ENCODE measurements around the gene SCYGR6.

DNA sequence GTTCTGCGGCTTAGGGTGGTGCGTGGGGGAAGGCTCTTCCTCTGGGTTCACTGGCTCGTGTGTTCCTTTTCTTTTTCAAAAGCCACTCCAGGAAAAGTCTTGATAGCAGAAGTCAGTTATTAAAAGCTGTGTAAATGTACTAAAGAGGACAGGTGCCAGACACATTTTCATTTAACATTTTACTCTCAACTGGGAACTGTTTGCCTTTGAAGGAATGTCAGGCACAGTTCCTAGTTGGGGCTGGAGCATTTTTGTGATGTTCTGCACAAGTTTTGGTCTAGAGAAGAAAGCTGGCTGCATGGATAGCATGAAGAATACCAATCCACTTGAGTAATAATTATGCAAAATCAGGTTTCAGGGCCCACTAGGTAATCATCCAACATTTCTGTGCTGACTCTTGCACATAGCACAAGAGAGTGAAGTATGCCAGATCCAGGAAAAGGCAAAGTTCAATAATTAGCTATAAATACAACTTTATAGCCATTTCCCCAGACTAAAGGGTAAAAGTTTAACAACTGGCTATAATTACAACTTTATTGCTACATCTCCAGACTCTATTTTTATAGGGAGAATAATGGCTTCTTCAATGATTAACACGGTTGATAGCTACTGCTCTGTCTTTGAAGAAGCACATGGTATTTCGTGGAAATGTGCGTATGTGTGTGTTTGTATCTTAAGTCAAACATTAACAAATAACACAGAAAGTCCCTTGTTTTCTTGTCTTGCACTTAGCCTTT, 37.4 kb upstream of the SCYGR6 start:
- TF ChIP-seq EZH2 (IDR thresholded peaks at IDR 0.05; ENCODE audit: borderline replicate concordance, insufficient read depth, low read depth, low read length, poor library complexity, severe bottlenecking) (no peak), CTCF (IDR thresholded peaks at IDR 0.05) (no peak)
